Coronary artery (tissue), 2 donors: ENCODE results near the gene GRIA1.

ENCODE experiments used
- DNase-seq: peaks from one replicate; pipeline ENCODE4 v3.0.0-alpha.2; 2017; ENCODE audit warnings: low spot score
- H3K27ac ChIP-seq, 2 donors: fragments of 200-600 bp; sonication (generic); one replicate each; pipeline ENCODE4 v1.5.1; 2016 to 2019
- H3K4me3 ChIP-seq: fragments of 200-600 bp; sonication (generic); 2 replicates; pipeline ENCODE4 v1.5.1; 2016; ENCODE audit warnings: mild to moderate bottlenecking, moderate library complexity
- CTCF ChIP-seq: fragments of 200-600 bp; sonication (generic); IDR thresholded peaks from one replicate; pipeline ENCODE4 v1.5.1; 2019; ENCODE audit warnings: antibody characterized with exemption

GRIA1 gene

GRCh38 chr5:153745778-153746395 lies 255.4 kb downstream of the GRIA1 start:
- no peak for DNase-seq
- Histone ChIP-seq H3K27ac (no peak overlapping the region), H3K4me3 (no peak overlapping the region)
- TF ChIP-seq CTCF, result no peak

GRCh38 chr5:153746440-153746839 lies 256.0 kb downstream of the GRIA1 start:
- TF ChIP-seq CTCF, result no peak
- Histone ChIP-seq H3K4me3 (no peak overlapping the region), H3K27ac (no peak overlapping the region)
- DNase-seq, result no peak

GRCh38 chr5:153748823-153749222 lies 258.4 kb downstream of the GRIA1 start:
- H3K4me3 ChIP-seq, result no peak overlapping the region
- no peak overlapping the region for H3K27ac ChIP-seq
- no peak for TF ChIP-seq CTCF
- no peak for DNase-seq

- Histone ChIP-seq H3K27ac (no peak overlapping the region), H3K4me3 (no peak overlapping the region)
- DNase-seq, result no peak
- no peak for TF ChIP-seq CTCF
Measured at GRCh38 chr5:153749960-153750359, 259.5 kb downstream of the GRIA1 start.

GRCh38 chr5:153751251-153751650 lies 260.8 kb downstream of the GRIA1 start:
- H3K4me3 ChIP-seq, result no peak overlapping the region
- no peak for TF ChIP-seq CTCF
- no peak for DNase-seq
- no peak overlapping the region for H3K27ac ChIP-seq

GRCh38 chr5:153752890-153753289 lies 262.4 kb downstream of the GRIA1 start:
- no peak for DNase-seq
- Histone ChIP-seq H3K4me3 (no peak overlapping the region), H3K27ac (no peak overlapping the region)
- TF ChIP-seq CTCF, result no peak

- TF ChIP-seq CTCF, result no peak
- Histone ChIP-seq H3K27ac (no peak overlapping the region), H3K4me3 (no peak overlapping the region)
- no peak for DNase-seq
Measured at GRCh38 chr5:153753645-153754432, 263.4 kb downstream of the GRIA1 start.
